T-helper 1 cell treated with Interleukin-12 subunit alpha and Interleukin-12 subunit beta and Interleukin-4 antibody, amounts not matched to agents 30 μg/mL and 1 μg/mL, for 36 hours (primary cell): Measurements from ENCODE around the gene SMG5.
A peak's percentile ranks its signal among the peaks of the same experiment; 100 is the strongest.
"Not testable (repeated sequence)": the region's sequence is repeated elsewhere in the genome, so short reads cannot be mapped to it uniquely, and the experiment has no call there.

ENCODE experiments used
- H3K27ac Mint-ChIP-seq: one replicate; pipeline ENCODE4 v1.8.0; 2021; ENCODE audit warnings: mild to moderate bottlenecking, mixed read lengths
- H3K27me3 Mint-ChIP-seq: one replicate; pipeline ENCODE4 v1.8.0; 2021; ENCODE audit warnings: low read depth, mixed read lengths
- H3K36me3 Mint-ChIP-seq: one replicate; pipeline ENCODE4 v1.8.0; 2021; ENCODE audit warnings: low read depth, mixed read lengths
- H3K4me1 Mint-ChIP-seq: one replicate; pipeline ENCODE4 v1.8.0; 2021; ENCODE audit warnings: low read depth, mixed read lengths
- H3K4me3 Mint-ChIP-seq: one replicate; pipeline ENCODE4 v1.8.0; 2021; ENCODE audit warnings: mild to moderate bottlenecking, moderate library complexity, mixed read lengths
- H3K9me3 Mint-ChIP-seq: one replicate; pipeline ENCODE4 v1.8.0; 2021; ENCODE audit warnings: mixed read lengths

The SMG5 gene, protein sequence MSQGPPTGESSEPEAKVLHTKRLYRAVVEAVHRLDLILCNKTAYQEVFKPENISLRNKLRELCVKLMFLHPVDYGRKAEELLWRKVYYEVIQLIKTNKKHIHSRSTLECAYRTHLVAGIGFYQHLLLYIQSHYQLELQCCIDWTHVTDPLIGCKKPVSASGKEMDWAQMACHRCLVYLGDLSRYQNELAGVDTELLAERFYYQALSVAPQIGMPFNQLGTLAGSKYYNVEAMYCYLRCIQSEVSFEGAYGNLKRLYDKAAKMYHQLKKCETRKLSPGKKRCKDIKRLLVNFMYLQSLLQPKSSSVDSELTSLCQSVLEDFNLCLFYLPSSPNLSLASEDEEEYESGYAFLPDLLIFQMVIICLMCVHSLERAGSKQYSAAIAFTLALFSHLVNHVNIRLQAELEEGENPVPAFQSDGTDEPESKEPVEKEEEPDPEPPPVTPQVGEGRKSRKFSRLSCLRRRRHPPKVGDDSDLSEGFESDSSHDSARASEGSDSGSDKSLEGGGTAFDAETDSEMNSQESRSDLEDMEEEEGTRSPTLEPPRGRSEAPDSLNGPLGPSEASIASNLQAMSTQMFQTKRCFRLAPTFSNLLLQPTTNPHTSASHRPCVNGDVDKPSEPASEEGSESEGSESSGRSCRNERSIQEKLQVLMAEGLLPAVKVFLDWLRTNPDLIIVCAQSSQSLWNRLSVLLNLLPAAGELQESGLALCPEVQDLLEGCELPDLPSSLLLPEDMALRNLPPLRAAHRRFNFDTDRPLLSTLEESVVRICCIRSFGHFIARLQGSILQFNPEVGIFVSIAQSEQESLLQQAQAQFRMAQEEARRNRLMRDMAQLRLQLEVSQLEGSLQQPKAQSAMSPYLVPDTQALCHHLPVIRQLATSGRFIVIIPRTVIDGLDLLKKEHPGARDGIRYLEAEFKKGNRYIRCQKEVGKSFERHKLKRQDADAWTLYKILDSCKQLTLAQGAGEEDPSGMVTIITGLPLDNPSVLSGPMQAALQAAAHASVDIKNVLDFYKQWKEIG

DNA sequence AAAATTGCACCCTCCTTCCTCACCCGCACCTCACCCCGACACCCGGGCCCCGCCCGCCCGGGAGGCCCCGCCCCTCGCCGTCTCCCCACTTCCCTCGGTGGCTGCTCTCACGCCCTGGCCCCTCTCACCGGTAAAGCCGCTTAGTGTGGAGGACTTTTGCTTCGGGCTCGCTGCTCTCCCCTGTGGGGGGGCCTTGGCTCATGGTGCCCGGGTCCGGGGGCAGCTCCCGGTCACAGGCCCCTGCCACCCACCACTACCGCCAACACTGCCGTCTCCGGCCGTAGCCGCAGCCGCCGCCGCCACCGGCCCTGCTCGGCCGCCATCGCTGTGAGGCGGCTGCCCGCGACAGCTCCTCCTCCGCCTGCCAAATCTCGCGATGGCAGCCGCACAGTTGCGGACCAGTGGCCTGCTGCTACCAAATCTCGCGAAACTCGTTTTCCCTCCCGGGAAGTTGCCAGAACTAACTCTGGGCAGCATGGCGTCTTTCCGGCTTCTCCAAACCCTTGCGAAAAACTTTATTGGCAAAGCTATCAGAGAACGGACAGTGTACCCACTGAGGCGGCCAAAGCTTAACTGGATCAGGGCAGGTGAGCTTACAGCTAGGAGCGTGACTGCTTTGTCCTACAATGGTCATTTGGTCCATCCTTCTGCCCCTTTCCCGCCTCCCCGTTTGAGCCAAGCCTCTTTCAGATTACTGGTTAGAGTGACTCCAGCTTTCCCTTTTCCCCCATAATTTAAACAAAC, at the start of gene SMG5:
TSS of gene SMG5 (minus strand) at position 347 of the 744 bp plus-strand sequence. CDS start at position 202, 145 bp downstream.
- Mint-ChIP-seq H3K27ac (peak within 1 kb of the TSS; percentile 94), H3K4me3 (peak within 1 kb of the TSS; percentile 93), H3K27me3 (no peaks in the 10 kb centered on the region), H3K36me3 (peaks cover 15% of the 10 kb centered on the region), H3K9me3 (no peaks in the 10 kb centered on the region), H3K4me1 (peaks cover 26% of the 10 kb centered on the region)

DNA sequence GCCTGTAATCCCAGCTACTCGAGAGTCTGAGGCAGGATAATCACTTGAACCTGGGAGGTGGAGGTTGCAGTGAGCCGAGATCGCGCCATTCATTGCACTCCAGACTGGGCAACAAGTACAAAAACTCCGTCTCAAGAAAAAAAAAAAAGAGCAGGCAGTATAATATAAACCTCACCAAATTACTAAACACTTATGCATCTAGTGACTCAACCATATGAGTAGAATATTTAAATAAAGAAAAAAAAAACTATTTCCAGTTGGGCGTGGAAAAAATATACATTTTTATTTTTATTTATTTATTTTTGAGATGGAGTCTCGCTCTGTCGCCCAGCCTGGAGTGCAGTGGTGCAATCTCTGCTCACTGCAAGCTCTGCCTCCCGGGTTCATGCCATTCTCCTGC, 40.6 kb upstream of the SMG5 start:
- H3K27ac Mint-ChIP-seq, H3K4me3 Mint-ChIP-seq, H3K9me3 Mint-ChIP-seq, H3K27me3 Mint-ChIP-seq, H3K4me1 Mint-ChIP-seq: not testable (repeated sequence)
- H3K36me3 Mint-ChIP-seq = peaks cover 29% of the 10 kb centered on the region

DNA sequence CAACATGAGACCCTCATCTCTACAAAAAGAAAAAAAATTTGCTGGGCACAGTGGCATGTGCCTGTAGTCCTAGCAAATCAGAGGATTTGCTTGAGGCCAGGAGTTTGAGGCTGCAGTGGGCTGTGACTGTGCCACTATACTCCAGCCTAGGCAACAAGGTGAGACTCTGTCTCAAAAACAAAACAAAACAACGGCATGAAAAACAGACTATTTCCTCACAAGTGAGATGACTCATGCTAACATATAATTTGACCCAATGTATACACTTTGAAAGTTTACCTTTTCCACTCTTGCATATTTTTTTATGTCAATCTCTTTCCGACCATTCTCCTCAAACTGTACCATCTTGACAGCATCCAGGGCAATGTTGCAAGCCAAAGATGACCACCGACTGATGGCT, 37.9 kb upstream of the SMG5 start:
- no peaks in the 10 kb centered on the region for H3K9me3 Mint-ChIP-seq
- H3K4me3 Mint-ChIP-seq = no peak overlapping the region
- H3K27me3 Mint-ChIP-seq = no peaks in the 10 kb centered on the region
- no peak overlapping the region for H3K27ac Mint-ChIP-seq
- peaks cover 2% of the 10 kb centered on the region for H3K4me1 Mint-ChIP-seq
- peaks cover 46% of the 10 kb centered on the region for H3K36me3 Mint-ChIP-seq

DNA sequence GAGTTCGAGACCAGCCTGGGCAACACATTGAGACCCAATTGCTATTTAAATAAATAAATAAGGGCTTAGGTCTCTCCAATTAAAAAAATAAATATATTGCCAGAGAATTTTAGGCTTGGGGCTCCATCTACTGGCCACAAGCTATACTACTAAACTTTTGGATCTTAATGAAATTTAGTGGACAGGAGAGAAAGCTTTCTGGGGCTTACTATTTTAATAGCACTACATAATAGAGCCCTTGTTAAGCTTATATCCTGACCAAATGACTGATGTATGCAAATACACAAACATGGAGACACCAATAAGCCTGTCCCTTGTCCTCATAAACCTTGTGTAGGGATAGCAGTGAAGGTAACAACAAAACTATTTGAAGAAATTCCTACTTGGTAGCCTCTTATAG, 37.0 kb upstream of the SMG5 start:
- Mint-ChIP-seq H3K4me1 (peaks cover 2% of the 10 kb centered on the region), H3K27me3 (no peaks in the 10 kb centered on the region), H3K27ac (no peak overlapping the region)

DNA sequence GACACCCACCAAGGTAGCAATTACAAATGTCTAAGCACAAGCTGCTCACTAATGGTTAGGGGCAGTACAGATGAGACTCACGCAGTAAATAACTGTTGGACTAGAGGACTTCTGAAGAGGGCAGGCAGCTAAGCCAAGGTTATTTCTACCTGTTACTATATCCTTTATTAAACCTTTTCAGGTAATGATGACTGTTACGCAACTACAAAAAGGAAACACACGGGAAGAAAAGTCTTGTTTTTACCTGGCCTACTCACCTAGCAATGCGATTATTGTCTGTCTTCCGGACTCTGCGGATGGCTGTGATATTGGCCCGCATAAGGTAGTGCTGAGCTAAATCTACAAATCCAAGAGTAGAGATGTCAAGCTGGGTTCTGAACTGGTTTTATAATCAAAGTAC, 34.3 kb upstream of the SMG5 start:
- Mint-ChIP-seq H3K27ac (no peak overlapping the region), H3K36me3 (peaks cover 59% of the 10 kb centered on the region)

More for the DNA sequence above, 37.0 kb upstream of the SMG5 start:
- no peaks in the 10 kb centered on the region for H3K9me3 Mint-ChIP-seq
- H3K36me3 Mint-ChIP-seq = peaks cover 46% of the 10 kb centered on the region
- H3K4me3 Mint-ChIP-seq = no peak overlapping the region

DNA sequence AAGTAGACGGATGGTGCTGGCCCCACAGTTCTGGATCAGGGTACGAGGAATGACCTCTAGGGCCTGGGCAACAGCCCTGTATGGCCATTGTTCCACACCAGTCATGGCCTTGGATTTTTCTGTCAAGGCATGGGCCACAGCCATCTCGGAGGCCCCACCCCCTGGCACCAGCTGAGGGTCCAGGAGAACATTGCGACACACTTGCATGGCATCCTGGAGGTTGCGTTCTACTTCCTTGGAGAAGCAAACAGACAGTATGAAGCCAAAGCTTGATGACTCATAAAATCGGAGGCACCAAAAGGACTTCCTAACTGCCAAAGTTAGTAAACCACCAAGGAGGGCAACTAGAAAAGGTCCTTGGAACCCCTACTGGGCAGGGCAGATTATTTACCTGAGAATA, 28.3 kb upstream of the SMG5 start:
- Mint-ChIP-seq H3K4me3 (no peak overlapping the region), H3K36me3 (peaks cover 52% of the 10 kb centered on the region), H3K27me3 (no peaks in the 10 kb centered on the region), H3K27ac (no peak overlapping the region), H3K4me1 (no peaks in the 10 kb centered on the region), H3K9me3 (no peaks in the 10 kb centered on the region)

More for the DNA sequence above, 34.3 kb upstream of the SMG5 start:
- H3K4me3 Mint-ChIP-seq = no peak overlapping the region
- H3K4me1 Mint-ChIP-seq = peaks cover 2% of the 10 kb centered on the region
- no peaks in the 10 kb centered on the region for H3K9me3 Mint-ChIP-seq
- no peaks in the 10 kb centered on the region for H3K27me3 Mint-ChIP-seq

DNA sequence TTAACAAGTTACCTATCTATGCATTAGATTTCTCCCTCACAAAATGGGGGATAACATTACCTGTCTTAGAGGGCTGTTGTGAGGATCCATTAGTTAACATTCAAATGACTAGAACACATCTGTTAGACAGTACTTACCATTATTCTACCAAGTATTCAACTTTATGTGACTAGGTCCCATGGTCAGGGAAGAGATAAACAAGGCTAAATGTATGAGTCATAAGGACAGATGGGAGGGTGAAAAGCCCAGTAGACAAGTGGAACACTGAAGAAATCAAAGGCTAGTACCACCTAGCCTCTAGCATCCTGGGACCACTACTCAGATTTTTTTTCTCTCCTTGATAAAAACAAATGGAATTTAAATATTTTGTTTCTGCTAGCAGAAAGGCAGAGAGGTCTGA, 25.5 kb upstream of the SMG5 start:
- Mint-ChIP-seq H3K4me1 (no peaks in the 10 kb centered on the region), H3K27me3 (no peaks in the 10 kb centered on the region), H3K36me3 (peaks cover 34% of the 10 kb centered on the region), H3K27ac (no peak overlapping the region), H3K9me3 (no peaks in the 10 kb centered on the region), H3K4me3 (no peak overlapping the region)

DNA sequence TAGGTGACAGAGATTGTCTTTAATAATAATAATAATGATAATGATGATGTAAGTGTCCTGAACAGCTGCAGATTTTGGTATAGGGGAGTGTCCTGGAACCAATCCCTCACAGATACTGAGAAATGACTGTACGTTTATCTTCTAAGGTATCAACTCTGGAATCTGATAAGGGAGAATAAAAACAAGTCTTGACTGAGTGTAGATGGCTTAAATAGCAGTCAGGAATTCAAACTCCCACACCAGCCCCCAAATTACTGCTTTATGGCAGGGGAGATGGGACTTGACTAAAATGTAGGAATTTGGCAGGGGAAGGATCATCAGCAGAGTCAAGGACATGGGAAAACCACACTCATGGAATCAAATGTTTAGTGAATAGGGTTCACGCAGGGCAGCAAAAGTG, 22.6 kb upstream of the SMG5 start:
- no peaks in the 10 kb centered on the region for H3K9me3 Mint-ChIP-seq
- no peaks in the 10 kb centered on the region for H3K4me1 Mint-ChIP-seq
- H3K4me3 Mint-ChIP-seq = no peak overlapping the region
- H3K36me3 Mint-ChIP-seq = peaks cover 19% of the 10 kb centered on the region
- no peaks in the 10 kb centered on the region for H3K27me3 Mint-ChIP-seq
- H3K27ac Mint-ChIP-seq = no peak overlapping the region

DNA sequence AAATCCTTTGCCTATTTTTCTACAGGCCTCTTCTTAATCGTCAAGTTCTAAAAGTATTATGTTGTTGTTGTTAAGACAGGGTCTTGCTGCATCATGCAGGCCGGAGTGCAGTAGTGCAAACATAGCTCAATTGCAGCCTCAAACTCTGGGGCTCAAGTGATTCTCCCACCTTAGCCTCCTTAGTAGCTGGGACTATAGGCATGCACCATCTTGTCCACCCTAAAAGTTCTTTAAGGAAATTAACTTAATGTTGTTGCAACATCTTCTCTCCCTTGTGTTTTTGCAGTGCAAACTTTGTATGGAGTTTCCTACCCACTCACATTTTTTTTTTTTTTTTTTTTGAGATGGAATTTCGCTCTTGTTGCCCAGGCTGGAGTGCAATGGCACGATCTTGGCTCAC, 20.6 kb upstream of the SMG5 start:
- Mint-ChIP-seq H3K27me3 (no peaks in the 10 kb centered on the region), H3K4me3 (no peak overlapping the region), H3K36me3 (peaks cover 10% of the 10 kb centered on the region), H3K9me3 (no peaks in the 10 kb centered on the region), H3K4me1 (no peaks in the 10 kb centered on the region), H3K27ac (no peak overlapping the region)

DNA sequence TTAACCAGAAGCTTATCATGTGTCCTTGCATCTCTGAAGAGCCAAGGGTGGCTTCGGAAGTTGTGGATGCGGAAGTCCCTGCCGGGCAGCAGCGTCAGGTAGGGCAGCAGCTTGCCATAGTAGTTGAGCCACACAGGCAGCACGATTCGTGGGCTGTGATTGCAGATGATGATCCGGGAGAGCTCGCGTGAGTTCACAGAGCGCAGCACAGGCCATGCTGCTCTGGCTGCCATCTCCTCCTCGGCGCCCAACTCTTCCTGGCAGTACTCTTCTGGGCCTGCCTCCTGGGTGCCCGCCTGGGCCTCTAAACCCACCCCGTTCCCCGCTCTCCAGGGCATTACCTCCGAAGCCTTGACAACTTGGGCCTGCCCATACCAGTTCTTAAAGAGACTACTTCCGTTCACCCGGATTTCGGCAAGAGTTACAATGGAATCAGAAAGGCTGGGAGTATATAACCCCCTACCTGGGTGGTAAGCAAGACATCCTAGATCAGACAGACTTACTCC, 16.3 kb upstream of the SMG5 start, which contains the start of gene VHLL:
TSS of gene VHLL (minus strand) at position 456 of the 506 bp plus-strand sequence. CDS start at position 338, 118 bp downstream.
- Mint-ChIP-seq H3K36me3 (no peaks in the 10 kb centered on the region), H3K27me3 (no peaks in the 10 kb centered on the region), H3K4me1 (peaks cover 12% of the 10 kb centered on the region), H3K9me3 (no peaks in the 10 kb centered on the region), H3K27ac (no peak within 1 kb of the TSS), H3K4me3 (no peak within 1 kb of the TSS)

DNA sequence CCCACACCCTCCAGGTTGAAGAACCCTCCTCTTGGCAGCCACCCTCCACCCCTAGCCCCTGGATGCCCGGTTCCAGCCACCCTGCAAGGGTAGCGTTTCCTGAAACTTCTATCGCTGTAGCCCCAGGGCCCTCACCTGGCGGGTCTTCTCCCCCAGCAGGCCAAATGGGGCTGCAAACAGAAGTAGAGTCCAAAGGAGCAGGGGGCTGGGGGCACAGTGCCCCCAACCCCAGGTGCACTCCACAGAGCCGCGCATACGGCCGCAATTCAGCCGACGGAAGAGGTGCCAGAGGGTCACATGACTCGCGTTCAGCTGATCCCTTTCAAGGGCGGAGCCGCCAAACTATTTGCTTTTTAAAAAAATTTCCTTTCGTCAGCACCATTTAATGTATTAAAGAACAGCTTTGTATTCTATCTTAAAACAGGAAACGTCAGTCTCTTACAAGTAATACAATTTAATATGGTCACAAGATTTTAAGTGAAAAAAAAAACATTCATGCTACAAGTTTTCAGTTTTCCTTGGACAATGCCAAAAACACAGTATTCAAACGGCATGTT, 12.8 kb upstream of the SMG5 start, which contains the start of gene GLMP:
TSS of gene GLMP (minus strand) at position 289 of the 557 bp plus-strand sequence. CDS start at position 255, 34 bp downstream.
- H3K4me3 Mint-ChIP-seq = peak within 1 kb of the TSS; percentile 94
- peak within 1 kb of the TSS; percentile 82 for H3K27ac Mint-ChIP-seq

DNA sequence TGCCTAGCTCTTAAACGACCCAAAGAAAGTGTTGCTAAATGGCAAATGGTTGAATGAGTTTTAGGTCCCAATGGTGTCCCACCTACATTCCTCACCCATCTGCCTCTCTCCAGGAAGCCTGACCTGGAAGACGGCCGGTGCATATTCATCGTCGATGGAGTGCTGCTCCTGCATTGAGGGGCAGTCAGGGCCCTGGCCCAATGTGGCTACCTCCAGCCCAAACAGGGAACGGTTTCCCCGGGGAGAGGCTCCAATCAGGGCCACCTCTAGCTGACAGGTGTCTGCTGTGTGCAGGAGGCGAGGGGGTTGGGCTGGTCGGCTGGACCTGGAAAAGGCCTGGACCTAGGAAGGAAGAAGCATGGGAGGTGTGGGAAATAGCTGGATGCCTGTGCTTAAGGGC, 11.3 kb upstream of the SMG5 start:
- peaks cover 15% of the 10 kb centered on the region for H3K4me1 Mint-ChIP-seq
- no peak overlapping the region for H3K27ac Mint-ChIP-seq
- no peaks in the 10 kb centered on the region for H3K9me3 Mint-ChIP-seq
- H3K4me3 Mint-ChIP-seq = no peak overlapping the region
- no peaks in the 10 kb centered on the region for H3K27me3 Mint-ChIP-seq
- peaks cover 10% of the 10 kb centered on the region for H3K36me3 Mint-ChIP-seq

More for the DNA sequence above, 12.8 kb upstream of the SMG5 start, which contains the start of gene GLMP:
- Mint-ChIP-seq H3K36me3 (peaks cover 6% of the 10 kb centered on the region), H3K27me3 (no peaks in the 10 kb centered on the region), H3K4me1 (peaks cover 15% of the 10 kb centered on the region), H3K9me3 (no peaks in the 10 kb centered on the region)

DNA sequence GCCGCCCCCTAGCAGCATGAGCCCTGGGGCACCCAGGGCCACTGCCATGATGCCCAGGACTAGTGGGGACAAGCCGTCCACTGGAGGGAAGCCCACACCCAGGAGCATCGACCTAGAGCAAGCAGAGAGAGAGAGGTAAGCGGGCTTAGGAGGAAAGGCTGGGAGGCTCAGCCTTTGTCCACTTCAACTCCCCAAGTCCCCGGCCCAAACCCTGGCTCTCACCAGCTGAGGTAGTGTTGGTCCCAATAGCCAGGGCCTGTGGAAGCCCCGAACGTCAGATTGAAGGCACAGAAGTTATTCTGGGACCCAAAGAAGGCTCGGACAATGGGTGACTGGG, 10.4 kb upstream of the SMG5 start:
- no peaks in the 10 kb centered on the region for H3K9me3 Mint-ChIP-seq
- no peak overlapping the region for H3K4me3 Mint-ChIP-seq
- H3K4me1 Mint-ChIP-seq = peaks cover 15% of the 10 kb centered on the region
- no peak overlapping the region for H3K27ac Mint-ChIP-seq
- peaks cover 13% of the 10 kb centered on the region for H3K36me3 Mint-ChIP-seq
- no peaks in the 10 kb centered on the region for H3K27me3 Mint-ChIP-seq
